CD14-positive monocyte (primary cell): ENCODE results near the gene LTBP2. TPM values are rescaled to one million over a fixed set of nuclear protein-coding genes. Genes with fewer than 3 reads are reported as not detected.

Experiments
- DNase-seq, 3 donors: peaks; one replicate each; pipeline ENCODE4 v3.0.0-alpha.2; 2011 to 2022
- H2AFZ ChIP-seq: 2 replicates; pipeline ENCODE4 v1.6.0; 2012; ENCODE audit warnings: mild to moderate bottlenecking, low read depth, low read length, inconsistent platforms; ENCODE audit not compliant: insufficient read depth, poor library complexity, severe bottlenecking
- H3K27ac ChIP-seq, 2 donors: 1 replicate in 1 of 2; 2 replicates in 1 of 2; pipeline ENCODE4 v1.5.1; 2012 to 2013; ENCODE audit warnings: low read length in 2 of 2, control low read depth in 1 of 2, inconsistent platforms in 1 of 2, low read depth in 1 of 2, mild to moderate bottlenecking in 1 of 2
- H3K27me3 ChIP-seq, 2 donors: one replicate each; pipeline versions ENCODE4 v1.6.0 to v1.6.1; 2011 to 2013; ENCODE audit warnings: low read length in 2 of 2; ENCODE audit not compliant: control insufficient read depth in 2 of 2, insufficient read depth in 2 of 2
- H3K36me3 ChIP-seq, 2 donors: replicated peaks in 1 of 2; 1 replicate in 1 of 2; 2 replicates in 1 of 2; pipeline versions ENCODE4 v1.5.1 to v1.6.1; 2012 to 2013; ENCODE audit warnings: low read length in 2 of 2, control low read depth in 1 of 2, inconsistent platforms in 1 of 2, mild to moderate bottlenecking in 1 of 2; ENCODE audit not compliant: insufficient read depth in 2 of 2, control insufficient read depth in 1 of 2
- H3K4me1 ChIP-seq, 2 donors: 1 replicate in 1 of 2; 2 replicates in 1 of 2; pipeline versions ENCODE4 v1.5.1 to v1.6.1; 2012 to 2013; ENCODE audit warnings: low read length in 2 of 2, control low read depth in 1 of 2, inconsistent platforms in 1 of 2, mild to moderate bottlenecking in 1 of 2, moderate library complexity in 1 of 2; ENCODE audit not compliant: insufficient read depth in 2 of 2, control insufficient read depth in 1 of 2
- H3K4me2 ChIP-seq: replicated peaks from 2 replicates; pipeline ENCODE3; 2012; ENCODE audit warnings: low read length, moderate library complexity, mild to moderate bottlenecking; ENCODE audit not compliant: poor library complexity, severe bottlenecking; ENCODE audit errors: extremely low read depth
- H3K4me3 ChIP-seq, 3 experiments: fragments of 200-600 bp in 1 of 3; sonication (generic) in 1 of 3; replicated peaks in 1 of 3; 1 replicate in 2 of 3; 2 replicates in 1 of 3; pipeline ENCODE4 v1.5.1; 2011 to 2013; ENCODE audit warnings: low read length in 3 of 3, mild to moderate bottlenecking in 3 of 3, control low read depth in 2 of 3, low read depth in 2 of 3, inconsistent platforms in 1 of 3, moderate library complexity in 1 of 3
- H3K79me2 ChIP-seq: 2 replicates; pipeline ENCODE4 v1.6.0; 2012; ENCODE audit warnings: mild to moderate bottlenecking, control low read depth, inconsistent platforms, low read length, moderate library complexity; ENCODE audit not compliant: insufficient read depth
- H3K9ac ChIP-seq: 2 replicates; pipeline ENCODE4 v1.6.0; 2017; ENCODE audit warnings: low read length, mild to moderate bottlenecking; ENCODE audit not compliant: insufficient read depth, poor library complexity, severe bottlenecking
- H3K9me3 ChIP-seq, 2 donors: replicated peaks in 1 of 2; 1 replicate in 1 of 2; 2 replicates in 1 of 2; pipeline versions ENCODE4 v1.5.1 to v1.6.1; 2012 to 2013; ENCODE audit warnings: low read length in 2 of 2, control low read depth in 1 of 2; ENCODE audit not compliant: control insufficient read depth in 1 of 2, insufficient read depth in 1 of 2
- H4K20me1 ChIP-seq: 2 replicates; pipeline ENCODE4 v1.6.0; 2012; ENCODE audit warnings: mild to moderate bottlenecking, low read length, control low read depth, moderate library complexity; ENCODE audit not compliant: insufficient read depth
- H3K27ac Mint-ChIP-seq, 7 donors: one replicate each; pipeline ENCODE4 v1.8.0; 2020; ENCODE audit warnings: mild to moderate bottlenecking in 7 of 7, mixed read lengths in 7 of 7, moderate library complexity in 6 of 7, inconsistent platforms in 2 of 7
- H3K27me3 Mint-ChIP-seq, 3 donors: one replicate each; pipeline ENCODE4 v1.8.0; 2021 to 2022; ENCODE audit warnings: low read depth in 3 of 3, mild to moderate bottlenecking in 3 of 3, mixed read lengths in 3 of 3, moderate library complexity in 3 of 3, inconsistent platforms in 1 of 3
- H3K36me3 Mint-ChIP-seq, 2 donors: one replicate each; pipeline ENCODE4 v1.8.0; 2020; ENCODE audit warnings: mixed read lengths in 2 of 2, inconsistent platforms in 1 of 2, mild to moderate bottlenecking in 1 of 2
- H3K4me1 Mint-ChIP-seq: one replicate; pipeline ENCODE4 v1.8.0; 2020; ENCODE audit warnings: mild to moderate bottlenecking, mixed read lengths
- H3K4me3 Mint-ChIP-seq, 2 donors: one replicate each; pipeline ENCODE4 v1.8.0; 2020; ENCODE audit warnings: mild to moderate bottlenecking in 2 of 2, mixed read lengths in 2 of 2, moderate library complexity in 1 of 2
- H3K9me3 Mint-ChIP-seq, 7 donors: one replicate each; pipeline ENCODE4 v1.8.0; 2020 to 2022; ENCODE audit warnings: mixed read lengths in 7 of 7, mild to moderate bottlenecking in 6 of 7, moderate library complexity in 6 of 7, inconsistent platforms in 2 of 7
- WGBS: methylation state at CpG from one replicate; pipeline ENCODE4 v1.1.5; 2013; ENCODE audit warnings: missing lambda C conversion rate; ENCODE audit not compliant: insufficient coverage; 5-methylcytosine and 5-hydroxymethylcytosine counted together
- intact Hi-C, 2 donors: fragments of 100-400 bp; cut with micrococcal nuclease; formaldehyde crosslinking; loops; one replicate each; pipeline versions ENCODE4 v1.15.0 to v1.15.1; 2023
- polyA plus RNA-seq, 3 donors: library from polyadenylated mRNA; depleted of rRNA in 1 of 3; unstranded in 2 of 3; stranded (reverse) in 1 of 3; fragments of 300-500 nt in 2 of 3; fragments of >200 nt in 1 of 3; fragmentation: Illumina TruSeq in 2 of 3; gene quantifications; 1 replicate in 2 of 3; 2 replicates in 1 of 3; pipeline ENCODE4 v1.2.3, GENCODE V29; 2012 to 2021
- TF ChIP-seq, protein P1 (sequence below): fragments of 200-600 bp; IDR thresholded peaks from one replicate; pipeline ENCODE4 v1.8.0; 2022; ENCODE audit warnings: antibody characterized with exemption, mild to moderate bottlenecking

The LTBP2 gene
- polyA plus RNA-seq, 3 donors = 0.04 to 0.24 (median 0.11) TPM

DNA sequence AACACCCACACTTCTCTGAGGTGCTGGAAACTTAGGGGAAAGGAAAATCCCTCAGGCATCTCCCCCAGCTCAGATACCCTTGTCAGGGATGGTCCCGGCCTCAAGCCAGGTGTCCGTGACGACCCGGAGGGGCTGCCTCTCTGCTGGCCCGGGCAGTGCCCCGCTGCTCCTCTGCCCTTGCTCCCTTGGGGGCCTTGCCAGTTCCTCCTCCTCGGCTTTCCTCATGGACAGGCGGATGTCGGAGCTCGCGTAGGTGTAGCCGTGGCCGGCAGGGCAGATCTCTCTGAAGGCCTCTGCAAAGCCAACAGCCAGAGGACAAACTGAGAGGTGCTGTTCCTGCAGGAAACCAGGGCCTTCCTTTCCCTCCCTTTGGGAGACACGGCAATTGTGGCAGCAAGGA lies 83.6 kb downstream of the LTBP2 start:
- intact Hi-C loops = no loop called here
- WGBS = 94% methylated on average over 13 of the region's 14 CpGs

DNA sequence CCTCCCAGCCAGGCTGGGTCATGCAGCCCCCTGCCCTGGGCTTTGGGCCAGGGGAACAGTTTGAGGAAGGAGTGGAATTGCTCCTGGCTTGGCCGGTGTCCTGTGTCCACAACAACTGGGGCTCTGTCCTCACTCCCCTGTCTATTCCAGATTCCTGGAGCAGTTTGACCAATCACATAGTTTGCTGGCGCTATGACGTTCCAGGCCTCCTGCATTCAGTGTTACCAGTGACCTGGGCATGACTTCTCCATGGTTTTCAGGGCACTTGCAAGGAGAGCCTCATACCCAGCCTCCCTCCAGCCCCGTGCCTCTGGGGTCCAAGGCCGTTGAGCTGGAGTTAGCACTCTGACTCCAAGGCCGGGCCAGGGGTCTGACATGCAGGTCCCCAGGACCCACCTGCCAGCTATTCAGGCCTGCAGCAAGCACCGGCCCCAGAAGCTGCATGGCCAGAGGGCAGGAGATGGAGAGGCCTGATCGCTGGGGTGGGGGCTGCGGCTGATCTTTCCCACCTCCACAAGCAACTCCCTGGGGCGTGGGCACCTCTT lies 84.2 kb downstream of the LTBP2 start:
- H3K27me3 Mint-ChIP-seq = peaks cover 0 to 8% (median 6%) of the 10 kb centered on the region in 3 donors
- no peaks in the 10 kb centered on the region for H3K9me3 ChIP-seq
- no peaks in the 10 kb centered on the region for H3K36me3 Mint-ChIP-seq
- H3K36me3 ChIP-seq = no peaks in the 10 kb centered on the region
- no peaks in the 10 kb centered on the region for H3K79me2 ChIP-seq
- H3K4me1 Mint-ChIP-seq = peaks cover 17% of the 10 kb centered on the region
- no peak overlapping the region for H3K27ac Mint-ChIP-seq
- TF ChIP-seq, protein P1, sequence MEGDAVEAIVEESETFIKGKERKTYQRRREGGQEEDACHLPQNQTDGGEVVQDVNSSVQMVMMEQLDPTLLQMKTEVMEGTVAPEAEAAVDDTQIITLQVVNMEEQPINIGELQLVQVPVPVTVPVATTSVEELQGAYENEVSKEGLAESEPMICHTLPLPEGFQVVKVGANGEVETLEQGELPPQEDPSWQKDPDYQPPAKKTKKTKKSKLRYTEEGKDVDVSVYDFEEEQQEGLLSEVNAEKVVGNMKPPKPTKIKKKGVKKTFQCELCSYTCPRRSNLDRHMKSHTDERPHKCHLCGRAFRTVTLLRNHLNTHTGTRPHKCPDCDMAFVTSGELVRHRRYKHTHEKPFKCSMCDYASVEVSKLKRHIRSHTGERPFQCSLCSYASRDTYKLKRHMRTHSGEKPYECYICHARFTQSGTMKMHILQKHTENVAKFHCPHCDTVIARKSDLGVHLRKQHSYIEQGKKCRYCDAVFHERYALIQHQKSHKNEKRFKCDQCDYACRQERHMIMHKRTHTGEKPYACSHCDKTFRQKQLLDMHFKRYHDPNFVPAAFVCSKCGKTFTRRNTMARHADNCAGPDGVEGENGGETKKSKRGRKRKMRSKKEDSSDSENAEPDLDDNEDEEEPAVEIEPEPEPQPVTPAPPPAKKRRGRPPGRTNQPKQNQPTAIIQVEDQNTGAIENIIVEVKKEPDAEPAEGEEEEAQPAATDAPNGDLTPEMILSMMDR = no peak
- peaks cover 0 to 3% (median 0%) of the 10 kb centered on the region in 7 donors for H3K9me3 Mint-ChIP-seq
- no peak overlapping the region for H3K4me3 Mint-ChIP-seq
- H3K4me1 ChIP-seq = no peaks in the 10 kb centered on the region
- no peak overlapping the region for H3K4me3 ChIP-seq
- 94% methylated on average over 4 of the region's 10 CpGs for WGBS
- no peak overlapping the region for H3K27ac ChIP-seq
- no peaks in the 10 kb centered on the region for H3K27me3 ChIP-seq
- H3K4me2 ChIP-seq = no peak overlapping the region
- no peak for DNase-seq
- no peaks in the 10 kb centered on the region for H4K20me1 ChIP-seq
- no peak overlapping the region for H2AFZ ChIP-seq
- intact Hi-C loops = no loop called here
- no peak overlapping the region for H3K9ac ChIP-seq

More for the DNA sequence above, 83.6 kb downstream of the LTBP2 start:
- Histone ChIP-seq H3K4me2 (no peak overlapping the region), H3K36me3 (no peaks in the 10 kb centered on the region), H3K27ac (no peak overlapping the region), H3K4me1 (peaks cover 0 to 2% of the 10 kb centered on the region in 2 donors), H3K27me3 (no peaks in the 10 kb centered on the region), H4K20me1 (no peaks in the 10 kb centered on the region), H3K79me2 (no peaks in the 10 kb centered on the region), H3K9ac (no peak overlapping the region), H3K4me3 (no peak overlapping the region), H2AFZ (no peak overlapping the region), H3K9me3 (no peaks in the 10 kb centered on the region)
- Mint-ChIP-seq H3K36me3 (no peaks in the 10 kb centered on the region), H3K27ac (no peak overlapping the region), H3K27me3 (peaks cover 2 to 6% (median 6%) of the 10 kb centered on the region in 3 donors), H3K4me1 (peaks cover 19% of the 10 kb centered on the region), H3K4me3 (no peak overlapping the region), H3K9me3 (peaks cover 0 to 3% (median 0%) of the 10 kb centered on the region in 7 donors)
- no peak for DNase-seq
- TF ChIP-seq, protein P1 = no peak
